Right lobe of liver (tissue), 6 donors: Measurements from ENCODE around the gene ZNF439. TPM values are rescaled to one million over a fixed set of nuclear protein-coding genes. Genes with fewer than 3 reads are reported as not detected.

Experiments used
- ATAC-seq, 4 donors: fragments of 200-7000 bp; cut with Tn5 transposase; one replicate each; pipeline ENCODE4 v1.9.1; 2020; ENCODE audit warnings: mild to moderate bottlenecking in 4 of 4, moderate library complexity in 4 of 4
- DNase-seq, 3 donors: peaks; one replicate each; pipeline ENCODE4 v3.0.0-alpha.2; 2020
- H3K27ac ChIP-seq, 3 donors: fragments of 200-600 bp; one replicate each; pipeline ENCODE4 v1.8.0; 2022
- H3K27me3 ChIP-seq, 2 donors: fragments of 200-600 bp; one replicate each; pipeline ENCODE4 v1.8.0; 2022
- H3K36me3 ChIP-seq, 4 donors: fragments of 200-600 bp; sonication (generic) in 1 of 4; one replicate each; pipeline versions ENCODE4 v1.5.1 to v1.8.0; 2017 to 2022; ENCODE audit warnings: control low read depth in 1 of 4
- H3K4me1 ChIP-seq, 4 donors: fragments of 200-600 bp; sonication (generic) in 1 of 4; one replicate each; pipeline versions ENCODE4 v1.5.1 to v1.8.0; 2017 to 2022; ENCODE audit warnings: control low read depth in 1 of 4
- H3K4me3 ChIP-seq, 3 donors: fragments of 200-600 bp; one replicate each; pipeline ENCODE4 v1.8.0; 2022
- H3K9me3 ChIP-seq, 4 donors: fragments of 200-600 bp; sonication (generic) in 1 of 4; one replicate each; pipeline versions ENCODE4 v1.5.1 to v1.8.0; 2017 to 2022; ENCODE audit warnings: control low read depth in 1 of 4
- CTCF ChIP-seq, 4 donors: fragments of 200-600 bp in 3 of 4; fragments of 450-650 bp in 1 of 4; IDR thresholded peaks; one replicate each; pipeline versions ENCODE4 v1.5.1 to v1.8.0; 2016 to 2022; ENCODE audit warnings: antibody characterized with exemption in 4 of 4, mild to moderate bottlenecking in 2 of 4
- POLR2A ChIP-seq: fragments of 450-650 bp; IDR thresholded peaks from one replicate; pipeline ENCODE4 v1.6.1; 2017; ENCODE audit warnings: antibody characterized with exemption, mild to moderate bottlenecking
- WGBS: methylation state at CpG from one replicate; pipeline ENCODE4 v1.1.6; 2018; ENCODE audit warnings: low coverage, low lambda C conversion rate; ENCODE audit not compliant: insufficient coverage; ENCODE audit errors: missing lambda C conversion rate; 5-methylcytosine and 5-hydroxymethylcytosine counted together
- intact Hi-C, 2 donors: fragments of 100-400 bp; cut with DNase I; formaldehyde crosslinking; loops; one replicate each; pipeline versions ENCODE4 v1.11.2 to v1.14.1; 2022
- long read RNA-seq: library from polyadenylated mRNA; unstranded; transcript quantifications from one replicate; pipeline ENCODE4 v2.0.0, GENCODE V29; 2019
- total RNA-seq, 6 experiments: library from RNA; depleted of rRNA in 2 of 6; stranded (reverse); fragments of >200 nt in 2 of 6; fragmentation: NEBNext Ultra II Directional in 3 of 6; extraction: Animal tissue kit (Norgen Biotek cat#: 25700) in 3 of 6; gene quantifications; one replicate each; pipeline versions ENCODE4 v1.1.0 to v1.2.4, GENCODE V29; 2016 to 2023
- donor health status: DM: no; HTN: yes; CAD: no.
- donor health status: DM: no; HTN: no; CAD: no.
- donor health status: DM: no; HTN: no; CAD: no.
- donor health status: DM: no; HTN: yes; CAD: no.
- donor health status: DM: no; HTN: yes; CAD: no.

ZNF439 gene
- 1 to 10 TPM in 2 of 6 experiments, under 1 TPM in 4; 0.43 to 1.3 (median 0.66) TPM for total RNA-seq
- long read RNA-seq, result 0 reads

GRCh38 chr19:11848594-11849469 lies at the start of gene ZNF439:
TSS of gene ZNF439 (plus strand) at chr19:11848726. CDS start at chr19:11848868, 142 bp downstream.
- 2% methylated on average over 7 of the region's 59 CpGs for WGBS
- Histone ChIP-seq H3K4me1 (no peaks in the 10 kb centered on the region), H3K36me3 (no peaks in the 10 kb centered on the region), H3K4me3 (peak within 1 kb of the TSS; percentile 36 to 56 (median 55)), H3K9me3 (no peaks in the 10 kb centered on the region), H3K27ac (peak within 1 kb of the TSS; percentile 8 to 62 (median 14)), H3K27me3 (no peaks in the 10 kb centered on the region)
- peak; percentile 92 to 99 (median 97) for ATAC-seq
- DNase-seq, result peak; percentile 82 to 87 (median 84)
- no peak for TF ChIP-seq CTCF (IDR thresholded peaks at IDR 0.05)
- TF ChIP-seq POLR2A, result no peak
- intact Hi-C loops, result no loop called here

- no peaks in the 10 kb centered on the region for H3K36me3 ChIP-seq
- no peak overlapping the region for H3K27ac ChIP-seq
- no peak for DNase-seq
- WGBS, result 88% methylated on average over 11 of the region's 11 CpGs
- H3K4me1 ChIP-seq, result no peaks in the 10 kb centered on the region
- H3K9me3 ChIP-seq, result peaks cover 0 to 23% (median 8%) of the 10 kb centered on the region in 4 donors
- H3K4me3 ChIP-seq, result no peak overlapping the region
- no peaks in the 10 kb centered on the region for H3K27me3 ChIP-seq
- TF ChIP-seq CTCF (IDR thresholded peaks at IDR 0.05), result no peak
- TF ChIP-seq POLR2A, result no peak
- intact Hi-C loops, result no loop called here
- ATAC-seq, result no peak
Measured at GRCh38 chr19:11806354-11807098, 42.0 kb upstream of the ZNF439 start.

GRCh38 chr19:11807099-11807380 lies 41.5 kb upstream of the ZNF439 start:
- 93% methylated on average over 2 of the region's 2 CpGs for WGBS
- H3K36me3 ChIP-seq, result no peaks in the 10 kb centered on the region
- H3K4me3 ChIP-seq, result no peak overlapping the region
- DNase-seq (no peak), ATAC-seq (no peak)
- peaks cover 0 to 20% (median 8%) of the 10 kb centered on the region in 4 donors for H3K9me3 ChIP-seq
- H3K27ac ChIP-seq, result no peak overlapping the region
- no peaks in the 10 kb centered on the region for H3K4me1 ChIP-seq
- no peaks in the 10 kb centered on the region for H3K27me3 ChIP-seq
- TF ChIP-seq CTCF (IDR thresholded peaks at IDR 0.05), result no peak
- no peak for TF ChIP-seq POLR2A
- intact Hi-C loops, result no loop called here

- intact Hi-C loops, result no loop called here
- Histone ChIP-seq H3K27me3 (no peaks in the 10 kb centered on the region), H3K36me3 (no peaks in the 10 kb centered on the region), H3K9me3 (no peaks in the 10 kb centered on the region), H3K4me3 (peak overlapping the region; percentile 86 to 94 (median 93)), H3K27ac (peak overlapping the region in 1 of 3 donors; percentile 71), H3K4me1 (peaks cover 0 to 4% (median 2%) of the 10 kb centered on the region in 4 donors)
- no peak for TF ChIP-seq POLR2A
- TF ChIP-seq CTCF (IDR thresholded peaks at IDR 0.05), result no peak
- 0% methylated on average over 2 of the region's 6 CpGs for WGBS
- DNase-seq, result no peak
- peak; percentile 37 to 50 (median 44) for ATAC-seq
Measured at GRCh38 chr19:11813703-11814028, 34.9 kb upstream of the ZNF439 start.
